Measurements from ENCODE around the gene PLA2G4F.

The PLA2G4F gene

GRCh38 chr15:42090370-42090769, 66.1 kb downstream of the PLA2G4F start:
- TF ChIP-seq, protein P1, sequence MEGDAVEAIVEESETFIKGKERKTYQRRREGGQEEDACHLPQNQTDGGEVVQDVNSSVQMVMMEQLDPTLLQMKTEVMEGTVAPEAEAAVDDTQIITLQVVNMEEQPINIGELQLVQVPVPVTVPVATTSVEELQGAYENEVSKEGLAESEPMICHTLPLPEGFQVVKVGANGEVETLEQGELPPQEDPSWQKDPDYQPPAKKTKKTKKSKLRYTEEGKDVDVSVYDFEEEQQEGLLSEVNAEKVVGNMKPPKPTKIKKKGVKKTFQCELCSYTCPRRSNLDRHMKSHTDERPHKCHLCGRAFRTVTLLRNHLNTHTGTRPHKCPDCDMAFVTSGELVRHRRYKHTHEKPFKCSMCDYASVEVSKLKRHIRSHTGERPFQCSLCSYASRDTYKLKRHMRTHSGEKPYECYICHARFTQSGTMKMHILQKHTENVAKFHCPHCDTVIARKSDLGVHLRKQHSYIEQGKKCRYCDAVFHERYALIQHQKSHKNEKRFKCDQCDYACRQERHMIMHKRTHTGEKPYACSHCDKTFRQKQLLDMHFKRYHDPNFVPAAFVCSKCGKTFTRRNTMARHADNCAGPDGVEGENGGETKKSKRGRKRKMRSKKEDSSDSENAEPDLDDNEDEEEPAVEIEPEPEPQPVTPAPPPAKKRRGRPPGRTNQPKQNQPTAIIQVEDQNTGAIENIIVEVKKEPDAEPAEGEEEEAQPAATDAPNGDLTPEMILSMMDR (IDR thresholded peaks at IDR 0.05) = no peak

- TF ChIP-seq, protein P1 (IDR thresholded peaks at IDR 0.05) = no peak
Observed at GRCh38 chr15:42089942-42090341, 66.5 kb downstream of the PLA2G4F start.

All from LNCAP (cell line).